ENCODE measurements around the gene ATP5F1E.
"Not testable (repeated sequence)": the region's sequence is repeated elsewhere in the genome, so short reads cannot be mapped to it uniquely, and the experiment has no call there.

ATP5F1E gene

DNA sequence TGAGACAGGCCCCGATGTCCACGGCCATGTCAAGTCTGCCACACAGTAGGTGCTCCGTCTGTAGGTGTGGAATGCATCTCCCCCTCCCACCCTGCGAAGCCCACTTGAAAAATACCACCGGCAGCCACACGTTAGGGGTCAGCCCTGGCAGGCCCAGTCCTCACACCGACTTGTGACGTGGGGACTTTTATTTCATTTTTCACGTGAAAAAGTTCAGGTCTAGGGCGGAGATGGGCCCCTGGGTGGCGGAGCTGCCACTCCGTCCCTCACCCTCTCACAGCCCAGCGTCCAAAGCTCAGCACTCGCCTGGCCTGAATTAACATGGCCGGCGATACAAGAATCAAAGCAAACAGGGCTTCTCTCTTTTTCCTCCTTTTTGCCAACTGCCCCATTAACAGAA, 16.7 kb downstream of the ATP5F1E start:
- no peak overlapping the region for H3K4me3 ChIP-seq (ENCODE audit: low read depth, low read length)
- TF ChIP-seq, protein P1, sequence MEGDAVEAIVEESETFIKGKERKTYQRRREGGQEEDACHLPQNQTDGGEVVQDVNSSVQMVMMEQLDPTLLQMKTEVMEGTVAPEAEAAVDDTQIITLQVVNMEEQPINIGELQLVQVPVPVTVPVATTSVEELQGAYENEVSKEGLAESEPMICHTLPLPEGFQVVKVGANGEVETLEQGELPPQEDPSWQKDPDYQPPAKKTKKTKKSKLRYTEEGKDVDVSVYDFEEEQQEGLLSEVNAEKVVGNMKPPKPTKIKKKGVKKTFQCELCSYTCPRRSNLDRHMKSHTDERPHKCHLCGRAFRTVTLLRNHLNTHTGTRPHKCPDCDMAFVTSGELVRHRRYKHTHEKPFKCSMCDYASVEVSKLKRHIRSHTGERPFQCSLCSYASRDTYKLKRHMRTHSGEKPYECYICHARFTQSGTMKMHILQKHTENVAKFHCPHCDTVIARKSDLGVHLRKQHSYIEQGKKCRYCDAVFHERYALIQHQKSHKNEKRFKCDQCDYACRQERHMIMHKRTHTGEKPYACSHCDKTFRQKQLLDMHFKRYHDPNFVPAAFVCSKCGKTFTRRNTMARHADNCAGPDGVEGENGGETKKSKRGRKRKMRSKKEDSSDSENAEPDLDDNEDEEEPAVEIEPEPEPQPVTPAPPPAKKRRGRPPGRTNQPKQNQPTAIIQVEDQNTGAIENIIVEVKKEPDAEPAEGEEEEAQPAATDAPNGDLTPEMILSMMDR (IDR thresholded peaks at IDR 0.05; ENCODE audit: borderline replicate concordance, insufficient read depth, low read depth, low read length): no peak

DNA sequence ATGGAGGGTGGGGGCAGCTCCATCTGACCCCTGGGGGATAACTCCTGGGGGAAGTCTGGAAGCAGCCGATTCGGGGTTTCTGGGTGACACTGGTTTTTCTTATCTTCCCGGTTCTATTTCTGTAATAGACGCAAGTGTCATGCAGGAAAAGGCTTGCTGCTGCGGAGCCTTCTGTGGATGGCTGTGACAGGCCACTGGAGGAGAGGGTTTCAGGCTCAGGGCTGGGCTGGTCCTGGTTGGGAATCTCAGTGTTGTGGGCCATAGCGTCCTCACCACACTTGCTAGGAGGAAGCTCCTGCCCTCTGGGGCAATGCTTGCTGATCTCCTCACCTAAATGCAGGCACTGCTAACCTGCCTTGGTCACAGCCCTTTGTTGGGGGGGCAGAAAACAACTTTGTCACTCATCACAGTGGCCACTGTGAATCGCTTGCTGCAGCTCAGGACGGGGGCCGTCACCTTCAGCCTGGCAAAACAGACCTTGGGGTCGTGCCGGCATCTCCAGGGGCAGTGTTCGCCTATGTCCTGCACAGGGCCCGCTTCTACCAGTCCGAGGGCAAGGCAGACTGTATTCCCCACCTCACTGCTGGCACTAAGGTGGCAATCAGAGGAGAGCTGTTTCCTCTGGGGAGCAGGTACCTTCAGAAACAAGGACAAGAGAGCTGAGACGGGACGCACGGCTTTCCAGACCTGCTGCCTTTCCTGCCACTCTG, 17.3 kb downstream of the ATP5F1E start:
- H3K4me3 ChIP-seq (ENCODE audit: low read depth, low read length): no peak overlapping the region
- TF ChIP-seq, protein P1 (IDR thresholded peaks at IDR 0.05; ENCODE audit: borderline replicate concordance, insufficient read depth, low read depth, low read length): no peak

GRCh38 chr20:59013959-59014608, 18.1 kb downstream of the ATP5F1E start:
- TF ChIP-seq, protein P1 (IDR thresholded peaks at IDR 0.05; ENCODE audit: borderline replicate concordance, insufficient read depth, low read depth, low read length): no peak
- H3K4me3 ChIP-seq (ENCODE audit: low read depth, low read length): no peak overlapping the region

GRCh38 chr20:59013031-59013951, 18.8 kb downstream of the ATP5F1E start:
- TF ChIP-seq, protein P1 (IDR thresholded peaks at IDR 0.05; ENCODE audit: borderline replicate concordance, insufficient read depth, low read depth, low read length): no peak
- H3K4me3 ChIP-seq (ENCODE audit: low read depth, low read length): no peak overlapping the region

DNA sequence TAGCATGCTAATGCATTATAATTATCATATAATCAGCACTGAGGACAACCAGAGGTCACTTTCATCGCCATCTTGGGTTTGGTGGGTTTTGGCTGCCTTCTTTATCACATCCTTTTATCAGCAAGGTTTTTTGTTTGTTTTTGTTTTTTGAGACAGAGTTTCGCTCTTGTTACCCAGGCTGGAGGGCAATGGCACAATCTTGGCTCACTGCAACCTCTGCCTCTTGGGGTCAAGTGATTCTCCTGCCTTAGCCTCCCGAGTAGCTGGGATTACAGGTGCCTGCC, 20.3 kb downstream of the ATP5F1E start:
- not testable (repeated sequence) for H3K4me3 ChIP-seq (ENCODE audit: low read depth, low read length)

DNA sequence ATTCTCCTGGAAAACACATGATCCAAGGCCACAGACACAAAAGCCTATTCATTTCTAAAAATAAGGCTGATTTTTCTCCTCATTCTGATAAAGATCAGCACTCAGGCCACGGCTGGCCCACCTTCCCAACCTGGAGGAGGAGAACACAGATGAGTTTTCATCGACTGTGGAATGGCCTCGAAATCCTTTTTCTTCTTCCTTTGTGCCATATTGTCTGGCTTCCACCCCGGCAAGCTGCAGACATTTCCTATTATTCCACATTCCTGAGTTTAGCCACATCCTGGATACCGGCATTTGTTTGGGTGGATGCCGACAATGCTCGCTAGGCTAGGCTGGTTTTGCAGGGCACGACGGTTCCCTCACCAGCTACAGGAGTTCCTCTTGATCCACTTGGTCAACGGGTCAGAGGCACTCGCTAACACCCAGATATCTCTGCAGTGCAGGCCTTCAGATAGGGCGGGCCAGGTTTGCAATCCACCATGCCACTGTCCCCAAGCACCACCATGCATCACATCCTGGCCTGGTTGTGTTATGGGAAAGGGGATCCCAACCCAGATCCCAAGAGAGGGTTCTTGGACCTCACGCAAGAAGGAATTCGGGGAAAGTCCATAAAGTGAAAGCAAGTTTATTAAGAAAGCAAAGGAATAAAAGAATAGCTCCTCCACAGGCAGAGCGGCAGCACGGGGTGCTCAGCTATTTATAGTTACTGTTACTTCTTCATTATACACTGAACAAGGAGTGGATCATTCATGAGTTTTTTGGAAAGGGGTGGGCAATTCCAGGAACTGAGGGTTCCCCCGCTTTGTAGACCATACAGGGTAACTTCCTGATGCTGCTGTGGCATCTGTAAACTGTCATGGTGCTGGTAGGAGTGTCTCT, 20.9 kb downstream of the ATP5F1E start:
- TF ChIP-seq, protein P1 (IDR thresholded peaks at IDR 0.05; ENCODE audit: borderline replicate concordance, insufficient read depth, low read depth, low read length): no peak

More for the DNA sequence above, 20.9 kb downstream of the ATP5F1E start:
- no peak overlapping the region for H3K4me3 ChIP-seq (ENCODE audit: low read depth, low read length)

Measured in GM12875 (cell line).